GM12892 (cell line): Measurements from ENCODE around the gene FGF11.
A peak's percentile ranks its signal among the peaks of the same experiment; 100 is the strongest.

Source experiments
- DNase-seq: peaks from one replicate; pipeline ENCODE4 v3.0.0; 2011; ENCODE audit not compliant: insufficient read length
- FAIRE-seq: peaks from 2 replicates; lab custom pipeline; 2011; peaks lifted over from hg19 to GRCh38; lab: Jason Lieb, UNC
- POLR2A ChIP-seq: IDR thresholded peaks from 2 replicates; pipeline ENCODE4 v1.6.1; 2011; ENCODE audit warnings: low read depth, low read length, control low read depth
- POLR2AphosphoS5 ChIP-seq: IDR thresholded peaks from 2 replicates; pipeline ENCODE4 v1.6.1; 2011; ENCODE audit warnings: low read depth, low read length, control low read depth
- TAF1 ChIP-seq: IDR thresholded peaks from 2 replicates; pipeline ENCODE4 v1.6.1; 2011; ENCODE audit warnings: low read depth, mild to moderate bottlenecking, control low read depth, low read length, borderline replicate concordance

The FGF11 gene

GRCh38 chr17:7437950-7438614 lies 1.2 kb upstream of the FGF11 start:
- FAIRE-seq (no peak), DNase-seq (no peak)
- TF ChIP-seq POLR2AphosphoS5 = no peak
- no peak for TF ChIP-seq POLR2A
- TF ChIP-seq TAF1 = no peak

GRCh38 chr17:7438656-7439460 lies 454 bp upstream of the FGF11 start:
- DNase-seq (no peak), FAIRE-seq (peak; percentile 24)
- TF ChIP-seq POLR2A (no peak), POLR2AphosphoS5 (no peak), TAF1 (no peak)

GRCh38 chr17:7440113-7440833 lies 961 bp downstream of the FGF11 start:
- no peak for TF ChIP-seq POLR2A
- no peak for TF ChIP-seq POLR2AphosphoS5
- no peak for TF ChIP-seq TAF1
- no peak for DNase-seq
- FAIRE-seq = peak; percentile 84

GRCh38 chr17:7440834-7441195 lies 1.5 kb downstream of the FGF11 start:
- DNase-seq (no peak), FAIRE-seq (no peak)
- TF ChIP-seq POLR2AphosphoS5 = no peak
- TF ChIP-seq TAF1 = no peak
- TF ChIP-seq POLR2A = no peak

- FAIRE-seq (no peak), DNase-seq (no peak)
These were observed 2.0 kb downstream of the FGF11 start for GRCh38 chr17:7441266-7441665.

GRCh38 chr17:7442142-7442541 lies 2.8 kb downstream of the FGF11 start:
- TF ChIP-seq POLR2A (no peak), TAF1 (no peak), POLR2AphosphoS5 (no peak)
- FAIRE-seq (no peak), DNase-seq (no peak)

More at GRCh38 chr17:7441266-7441665, 2.0 kb downstream of the FGF11 start:
- TF ChIP-seq TAF1 (no peak), POLR2AphosphoS5 (no peak), POLR2A (no peak)

GRCh38 chr17:7443499-7444485 lies 4.5 kb downstream of the FGF11 start:
- DNase-seq (no peak), FAIRE-seq (no peak)
- TF ChIP-seq TAF1 (no peak), POLR2AphosphoS5 (no peak), POLR2A (no peak)

- DNase-seq = no peak
- FAIRE-seq = peak; percentile 73
- TF ChIP-seq TAF1 (no peak), POLR2AphosphoS5 (no peak), POLR2A (no peak)
These were observed 5.6 kb downstream of the FGF11 start, which contains the start of gene CHRNB1 for GRCh38 chr17:7444682-7445618. TSS of gene CHRNB1 (plus strand) at chr17:7445061. CDS start at chr17:7445128, 67 bp downstream.

- TF ChIP-seq TAF1 (no peak), POLR2A (no peak), POLR2AphosphoS5 (no peak)
- no peak for FAIRE-seq
- DNase-seq = no peak
These were observed 6.3 kb downstream of the FGF11 start for GRCh38 chr17:7445619-7445968.
